Thyroid gland (tissue), 4 donors: ENCODE data around the gene PANX1.

ENCODE experiments used
- CTCF ChIP-seq, 6 experiments: fragments of 200-600 bp in 3 of 6; fragments of 450-650 bp in 3 of 6; sonication (generic) in 3 of 6; IDR thresholded peaks; one replicate each; pipeline ENCODE4 v1.5.1; 2016 to 2019; ENCODE audit warnings: antibody characterized with exemption in 6 of 6, mild to moderate bottlenecking in 2 of 6, inconsistent platforms in 1 of 6, moderate library complexity in 1 of 6
- POLR2A ChIP-seq, 2 donors: fragments of 450-650 bp; IDR thresholded peaks; one replicate each; pipeline ENCODE4 v1.6.1; 2017; ENCODE audit warnings: antibody characterized with exemption in 2 of 2, mild to moderate bottlenecking in 2 of 2, moderate library complexity in 1 of 2

GRCh38 chr11:94181526-94181925 lies 52.9 kb downstream of the PANX1 start:
- TF ChIP-seq CTCF (IDR thresholded peaks at IDR 0.05) (no peak), POLR2A (IDR thresholded peaks at IDR 0.05) (no peak)
